ENCODE results near the gene RFX4. TPM values are rescaled to one million over a fixed set of nuclear protein-coding genes. Genes with fewer than 3 reads are reported as not detected.

The RFX4 gene
- total RNA-seq (under 1 TPM in 1 of 4 donors, not detected in 3; 0.56 TPM), polyA plus RNA-seq (not detected)
- long read RNA-seq, donor 1, result 0 reads
- long read RNA-seq, donor 2, result 0 reads

- 1 to 2% (median 2%) methylated on average over 26 to 29 of the region's 29 CpGs for whole genome bisulfite sequencing, 3 donors
- no peak for DNase-seq
- peaks cover 4 to 91% (median 55%) of the 10 kb centered on the region in 3 donors for H3K27me3 ChIP-seq (ENCODE audit: insufficient read depth in 3 of 3, low read length in 2 of 3)
- H3K9me3 ChIP-seq, result no peaks in the 10 kb centered on the region
- TF ChIP-seq, protein P1, sequence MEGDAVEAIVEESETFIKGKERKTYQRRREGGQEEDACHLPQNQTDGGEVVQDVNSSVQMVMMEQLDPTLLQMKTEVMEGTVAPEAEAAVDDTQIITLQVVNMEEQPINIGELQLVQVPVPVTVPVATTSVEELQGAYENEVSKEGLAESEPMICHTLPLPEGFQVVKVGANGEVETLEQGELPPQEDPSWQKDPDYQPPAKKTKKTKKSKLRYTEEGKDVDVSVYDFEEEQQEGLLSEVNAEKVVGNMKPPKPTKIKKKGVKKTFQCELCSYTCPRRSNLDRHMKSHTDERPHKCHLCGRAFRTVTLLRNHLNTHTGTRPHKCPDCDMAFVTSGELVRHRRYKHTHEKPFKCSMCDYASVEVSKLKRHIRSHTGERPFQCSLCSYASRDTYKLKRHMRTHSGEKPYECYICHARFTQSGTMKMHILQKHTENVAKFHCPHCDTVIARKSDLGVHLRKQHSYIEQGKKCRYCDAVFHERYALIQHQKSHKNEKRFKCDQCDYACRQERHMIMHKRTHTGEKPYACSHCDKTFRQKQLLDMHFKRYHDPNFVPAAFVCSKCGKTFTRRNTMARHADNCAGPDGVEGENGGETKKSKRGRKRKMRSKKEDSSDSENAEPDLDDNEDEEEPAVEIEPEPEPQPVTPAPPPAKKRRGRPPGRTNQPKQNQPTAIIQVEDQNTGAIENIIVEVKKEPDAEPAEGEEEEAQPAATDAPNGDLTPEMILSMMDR (IDR thresholded peaks at IDR 0.05), result no peak
- no peak within 1 kb of the TSS for H3K27ac ChIP-seq
- H3K36me3 ChIP-seq (ENCODE audit: insufficient read depth in 1 of 2, low read depth in 1 of 2), result no peaks in the 10 kb centered on the region
- no peak for ATAC-seq
- intact Hi-C loops (cut with DNase I), result no loop called here
- H3K4me1 ChIP-seq, result peaks cover 14% of the 10 kb centered on the region
- H3K4me3 ChIP-seq, result peak within 1 kb of the TSS; percentile 58
These were observed at the start of gene RFX4 for GRCh38 chr12:106582641-106583230. TSS of gene RFX4 (plus strand) at chr12:106583004. CDS start at chr12:106583321, 317 bp downstream.

DNA sequence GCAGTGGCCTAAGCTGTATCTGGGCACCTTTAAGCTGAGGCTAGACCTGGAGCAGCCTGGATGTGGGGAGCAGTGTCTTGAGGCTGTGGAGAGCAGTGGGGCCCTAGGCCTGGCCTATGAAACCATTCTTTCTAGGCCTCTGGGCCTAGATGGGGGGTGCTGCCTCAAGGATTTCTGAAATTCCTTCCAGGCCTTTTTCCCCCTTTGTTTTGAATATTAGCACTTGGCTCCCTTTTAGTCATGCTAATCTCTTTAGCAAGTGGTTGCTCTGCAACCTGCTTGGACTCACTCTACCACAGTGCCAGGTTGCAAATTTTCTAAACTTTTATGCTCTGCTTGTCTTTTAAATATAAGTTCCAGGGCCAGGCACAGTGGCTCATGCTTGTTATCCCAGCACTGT lies 41.6 kb upstream of the RFX4 start:
- Histone ChIP-seq H3K27ac (no peak overlapping the region), H3K27me3 (ENCODE audit: insufficient read depth in 3 of 3, low read length in 2 of 3) (no peaks in the 10 kb centered on the region), H3K4me3 (no peak overlapping the region), H3K4me1 (no peaks in the 10 kb centered on the region), H3K36me3 (ENCODE audit: insufficient read depth in 1 of 2, low read depth in 1 of 2) (no peaks in the 10 kb centered on the region), H3K9me3 (no peaks in the 10 kb centered on the region)
- TF ChIP-seq, protein P1 (IDR thresholded peaks at IDR 0.05), result no peak
- intact Hi-C loops (cut with DNase I), result no loop called here
- ATAC-seq (no peak), DNase-seq (no peak)

DNA sequence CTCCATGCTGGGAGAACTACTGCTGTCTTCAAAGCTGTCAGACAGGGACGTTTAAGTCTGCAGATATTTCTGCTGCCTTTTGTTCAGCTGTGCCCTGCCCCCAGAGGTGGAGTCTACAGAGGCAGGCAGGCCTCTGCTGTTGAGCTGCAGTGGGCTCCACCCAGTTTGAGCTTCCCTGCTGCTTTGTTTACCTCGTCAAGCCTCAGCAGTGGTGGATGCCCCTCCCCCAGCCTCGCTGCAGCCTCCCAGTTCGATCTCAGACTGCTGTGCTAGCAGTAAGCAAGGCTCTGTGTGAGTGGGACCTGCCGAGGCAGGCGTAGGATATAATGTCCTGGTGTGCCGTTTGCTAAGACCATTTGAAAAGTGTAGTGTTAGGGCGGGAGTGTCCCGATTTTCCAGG lies 31.4 kb upstream of the RFX4 start:
- TF ChIP-seq, protein P1 (IDR thresholded peaks at IDR 0.05), result no peak
- DNase-seq (no peak), ATAC-seq (no peak)
- H3K27ac ChIP-seq, result no peak overlapping the region
- H3K27me3 ChIP-seq (ENCODE audit: insufficient read depth in 3 of 3, low read length in 2 of 3), result no peaks in the 10 kb centered on the region
- H3K4me1 ChIP-seq, result no peaks in the 10 kb centered on the region
- H3K4me3 ChIP-seq, result no peak overlapping the region
- intact Hi-C loops (cut with DNase I), result no loop called here
- H3K36me3 ChIP-seq (ENCODE audit: insufficient read depth in 1 of 2, low read depth in 1 of 2), result no peaks in the 10 kb centered on the region
- H3K9me3 ChIP-seq, result no peaks in the 10 kb centered on the region
- 82 to 87% (median 83%) methylated on average over 9 of the region's 9 CpGs for WGBS, 3 donors

DNA sequence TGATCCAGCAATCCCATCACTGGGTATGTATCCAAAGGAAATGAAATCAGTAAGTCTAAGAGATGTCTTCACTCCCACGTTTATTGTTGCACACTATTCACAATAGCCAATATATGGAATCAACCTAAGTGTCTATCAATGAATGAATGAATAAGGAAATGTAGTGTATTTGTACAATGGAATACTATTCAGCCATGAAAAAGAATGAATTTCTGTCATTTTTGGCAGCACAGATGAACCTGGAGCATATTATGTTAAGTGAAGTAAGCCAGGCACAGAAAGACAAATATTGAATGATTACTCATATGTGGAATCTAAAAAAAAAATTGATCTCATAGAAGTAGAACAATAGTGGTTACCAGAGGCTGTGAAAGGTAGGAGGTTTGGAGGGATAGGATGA lies 30.6 kb upstream of the RFX4 start:
- intact Hi-C loops (cut with DNase I), result no loop called here
- DNase-seq (no peak), ATAC-seq (no peak)
- Histone ChIP-seq H3K27me3 (ENCODE audit: insufficient read depth in 3 of 3, low read length in 2 of 3) (no peaks in the 10 kb centered on the region), H3K27ac (no peak overlapping the region), H3K4me3 (no peak overlapping the region), H3K4me1 (no peaks in the 10 kb centered on the region), H3K9me3 (no peaks in the 10 kb centered on the region), H3K36me3 (ENCODE audit: insufficient read depth in 1 of 2, low read depth in 1 of 2) (no peaks in the 10 kb centered on the region)
- TF ChIP-seq, protein P1 (IDR thresholded peaks at IDR 0.05), result no peak
- WGBS, 3 donors, result 82 to 97% (median 83%) methylated on average over 1 of the region's 1 CpG
